Common myeloid progenitor, CD34-positive (primary cell): ENCODE results near the gene COCH. TPM values are rescaled to one million over a fixed set of nuclear protein-coding genes. Genes with fewer than 3 reads are reported as not detected.

ENCODE experiments used
- CTCF ChIA-PET: fragments of 350-600 bp; sonication (Branson Sonifier 250); formaldehyde crosslinking; loops from one replicate; lab custom pipeline; 2021; ENCODE audit warnings: antibody characterized with exemption; lab: Charles Lee
- POLR2A ChIA-PET: fragments of 350-600 bp; sonication (Branson Sonifier 250); formaldehyde crosslinking; loops from one replicate; lab custom pipeline; 2021; ENCODE audit warnings: antibody characterized with exemption; lab: Charles Lee
- DNase-seq, 3 donors: peaks; one replicate each; pipeline versions ENCODE4 v3.0.0 to v3.0.0-alpha.2; 2013
- H3K27ac ChIP-seq, 2 experiments: 1 replicate in 1 of 2; 2 replicates in 1 of 2; pipeline ENCODE4 v1.7.0; 2013; ENCODE audit warnings: inconsistent platforms in 2 of 2, low read length in 2 of 2, mild to moderate bottlenecking in 2 of 2, low read depth in 1 of 2, moderate library complexity in 1 of 2; ENCODE audit not compliant: severe bottlenecking in 2 of 2, insufficient read depth in 1 of 2, poor library complexity in 1 of 2
- H3K27me3 ChIP-seq, 5 experiments: replicated peaks in 2 of 5; 1 replicate in 3 of 5; 2 replicates in 2 of 5; pipeline versions ENCODE4 v1.6.1 to v1.7.0; 2013; ENCODE audit warnings: low read length in 4 of 5, mild to moderate bottlenecking in 2 of 5, moderate library complexity in 2 of 5, inconsistent platforms in 1 of 5; ENCODE audit not compliant: insufficient read depth in 5 of 5, control insufficient read depth in 4 of 5
- H3K36me3 ChIP-seq, 4 experiments: 1 replicate in 2 of 4; 2 replicates in 2 of 4; pipeline versions ENCODE4 v1.6.1 to v1.7.0; 2013; ENCODE audit warnings: low read length in 3 of 4, control low read depth in 1 of 4, mild to moderate bottlenecking in 1 of 4; ENCODE audit not compliant: control insufficient read depth in 4 of 4, insufficient read depth in 4 of 4
- H3K4me1 ChIP-seq, 4 experiments: 1 replicate in 3 of 4; 2 replicates in 1 of 4; pipeline versions ENCODE4 v1.6.1 to v1.7.1; 2013; ENCODE audit warnings: low read length in 3 of 4, mild to moderate bottlenecking in 3 of 4, control low read depth in 1 of 4, inconsistent platforms in 1 of 4, moderate library complexity in 1 of 4; ENCODE audit not compliant: control insufficient read depth in 4 of 4, insufficient read depth in 4 of 4; ENCODE audit errors: control extremely low read depth in 1 of 4
- H3K4me3 ChIP-seq, 7 experiments: 1 replicate in 4 of 7; 2 replicates in 3 of 7; pipeline versions ENCODE4 v1.5.1 to v1.7.0; 2013; ENCODE audit warnings: mild to moderate bottlenecking in 7 of 7, low read length in 6 of 7, moderate library complexity in 6 of 7, inconsistent platforms in 2 of 7, low read depth in 2 of 7, control low read depth in 1 of 7; ENCODE audit not compliant: insufficient read depth in 4 of 7, control insufficient read depth in 1 of 7; ENCODE audit errors: extremely low read depth in 1 of 7
- H3K9me3 ChIP-seq, 5 experiments: 1 replicate in 4 of 5; 2 replicates in 1 of 5; pipeline versions ENCODE4 v1.6.1 to v1.7.1; 2013; ENCODE audit warnings: low read length in 4 of 5, mild to moderate bottlenecking in 2 of 5, inconsistent platforms in 1 of 5, low read depth in 1 of 5, moderate library complexity in 1 of 5; ENCODE audit not compliant: control insufficient read depth in 4 of 5, insufficient read depth in 2 of 5; ENCODE audit errors: control extremely low read depth in 1 of 5
- WGBS: methylation state at CpG from one replicate; pipeline ENCODE4 v1.1.5; 2013; ENCODE audit not compliant: insufficient coverage; 5-methylcytosine and 5-hydroxymethylcytosine counted together
- polyA plus RNA-seq: library from polyadenylated mRNA; unstranded; fragments of 120-200 nt; gene quantifications from one replicate; pipeline ENCODE4 v1.2.1, GENCODE V29; 2013

The COCH gene
- polyA plus RNA-seq: 4.2 TPM

DNA sequence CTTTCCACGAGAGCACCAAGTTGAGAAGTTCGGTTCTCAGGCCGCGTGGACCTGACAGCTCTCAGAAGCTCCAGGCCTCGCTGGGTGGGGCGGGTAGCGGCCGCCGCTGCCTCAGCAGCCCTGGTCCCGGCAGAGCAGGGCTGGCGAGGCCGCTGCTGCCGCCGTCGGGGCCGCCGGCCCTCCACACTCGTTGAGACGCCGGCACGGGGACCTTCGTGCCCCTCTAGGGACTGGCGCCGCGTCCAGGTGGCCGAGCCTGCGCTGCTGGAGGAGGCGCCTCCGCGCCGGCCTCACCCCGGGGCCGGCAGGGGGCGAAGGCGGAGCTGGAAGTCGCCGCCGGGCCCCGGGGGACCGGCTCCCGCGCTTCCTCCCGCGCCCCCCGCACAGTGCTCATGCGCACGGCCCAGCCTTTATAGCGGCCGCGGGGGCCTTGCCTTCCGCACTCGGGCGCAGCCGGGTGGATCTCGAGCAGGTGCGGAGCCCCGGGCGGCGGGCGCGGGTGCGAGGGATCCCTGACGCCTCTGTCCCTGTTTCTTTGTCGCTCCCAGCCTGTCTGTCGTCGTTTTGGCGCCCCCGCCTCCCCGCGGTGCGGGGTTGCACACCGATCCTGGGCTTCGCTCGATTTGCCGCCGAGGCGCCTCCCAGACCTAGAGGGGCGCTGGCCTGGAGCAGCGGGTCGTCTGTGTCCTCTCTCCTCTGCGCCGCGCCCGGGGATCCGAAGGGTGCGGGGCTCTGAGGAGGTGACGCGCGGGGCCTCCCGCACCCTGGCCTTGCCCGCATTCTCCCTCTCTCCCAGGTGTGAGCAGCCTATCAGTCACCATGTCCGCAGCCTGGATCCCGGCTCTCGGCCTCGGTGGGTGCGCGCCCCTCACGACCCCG is at the start of gene COCH:
Gene COCH, plus strand, starts transcription at position 440 of the 879 bp plus-strand sequence. Its CDS starts 380 bp downstream, at position 820.
- Histone ChIP-seq H3K4me3 (peak within 1 kb of the TSS; percentile 4 to 78 (median 65)), H3K4me1 (peaks cover 2 to 19% (median 17%) of the 10 kb centered on the region in 4 experiments), H3K27me3 (peaks cover 15 to 60% (median 22%) of the 10 kb centered on the region in 5 experiments), H3K36me3 (no peaks in the 10 kb centered on the region), H3K27ac (no peak within 1 kb of the TSS), H3K9me3 (no peaks in the 10 kb centered on the region)
- CTCF ChIA-PET: interaction anchor here (1.4 kb wide), 1 partner anchor 16 kb away, joined by 3 read pairs; no protein-coding TSS in a partner anchor
- POLR2A ChIA-PET: no interaction called here
- 1% methylated on average over 99 of the region's 99 CpGs for WGBS
- DNase-seq: peak; percentile 28 to 56 (median 38)

DNA sequence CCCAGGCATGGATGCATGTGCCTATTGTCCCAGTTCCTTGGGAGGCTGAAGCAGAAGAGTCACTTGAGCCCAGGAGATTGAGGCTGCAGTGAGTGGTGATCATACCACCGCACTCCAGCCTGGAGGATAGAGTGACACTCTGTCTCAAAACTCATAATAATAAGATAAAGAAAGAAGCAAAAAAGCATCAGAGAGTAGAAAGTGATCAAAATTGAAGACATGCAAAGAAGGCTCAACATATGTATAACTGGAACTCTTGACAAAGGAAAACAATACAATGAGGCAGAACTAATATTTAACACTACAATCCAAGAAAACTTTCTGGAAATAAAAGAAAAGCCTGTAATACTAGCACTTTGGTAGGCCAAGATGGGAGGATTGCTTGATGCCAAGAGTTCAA is 48.3 kb upstream of the COCH start:
- H3K9me3 ChIP-seq: peaks cover 0 to 8% (median 3%) of the 10 kb centered on the region in 5 experiments
- ChIA-PET POLR2A (no interaction called here), CTCF (no interaction called here)
- H3K27ac ChIP-seq: no peak overlapping the region
- H3K4me1 ChIP-seq: no peaks in the 10 kb centered on the region
- no CpG with 5 or more reads among the region's 1 CpG for WGBS
- H3K27me3 ChIP-seq: no peaks in the 10 kb centered on the region
- peak; percentile 1 to 23 (median 14) for DNase-seq
- no peaks in the 10 kb centered on the region for H3K36me3 ChIP-seq
- H3K4me3 ChIP-seq: no peak overlapping the region

DNA sequence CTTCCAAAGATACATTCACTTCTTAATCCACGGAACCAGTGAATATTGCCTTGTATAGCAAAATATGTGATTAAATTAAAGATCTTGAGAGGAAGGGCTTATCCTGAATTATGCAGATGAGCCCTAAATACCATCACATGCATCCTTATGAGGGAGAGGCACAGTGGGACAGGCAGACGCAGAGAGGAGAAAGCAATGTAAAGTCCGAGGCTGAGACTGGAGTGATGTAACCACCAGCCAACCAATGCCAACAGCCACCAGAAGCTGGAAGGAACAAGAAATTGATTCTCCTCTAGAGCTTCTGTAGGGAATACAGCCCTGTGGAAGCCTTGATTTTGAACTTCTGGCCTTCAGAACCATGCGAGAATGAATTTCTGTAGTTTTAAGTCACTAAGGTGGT is 44.5 kb upstream of the COCH start:
- DNase-seq: no peak
- WGBS: 100% methylated on average over 2 of the region's 4 CpGs
- H3K4me3 ChIP-seq: no peak overlapping the region
- no peaks in the 10 kb centered on the region for H3K27me3 ChIP-seq
- CTCF ChIA-PET: no interaction called here
- H3K36me3 ChIP-seq: no peaks in the 10 kb centered on the region
- POLR2A ChIA-PET: no interaction called here
- H3K9me3 ChIP-seq: peaks cover 0 to 13% (median 9%) of the 10 kb centered on the region in 5 experiments
- H3K27ac ChIP-seq: no peak overlapping the region
- H3K4me1 ChIP-seq: no peaks in the 10 kb centered on the region

DNA sequence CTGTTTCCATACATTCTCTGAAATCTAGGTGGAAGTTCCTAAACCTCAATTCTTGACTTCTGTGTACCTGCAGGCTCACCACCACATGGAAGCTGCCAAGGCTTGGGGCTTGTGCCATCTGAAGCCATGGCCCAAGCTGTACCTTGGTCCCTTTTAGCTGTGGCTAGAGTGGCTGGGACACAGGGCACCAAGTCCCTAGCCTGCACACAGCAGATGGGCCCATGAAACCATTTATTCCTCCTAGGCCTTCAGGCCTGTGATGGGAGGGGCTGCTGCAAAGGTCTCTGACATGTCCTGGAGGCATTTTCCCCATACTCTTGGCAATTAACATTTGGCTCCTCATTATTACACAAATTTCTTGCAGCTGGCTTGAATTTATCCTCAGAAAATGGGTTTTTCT is 40.0 kb upstream of the COCH start:
- Histone ChIP-seq H3K9me3 (peaks cover 0 to 7% (median 5%) of the 10 kb centered on the region in 5 experiments), H3K27ac (no peak overlapping the region), H3K36me3 (no peaks in the 10 kb centered on the region), H3K4me1 (no peaks in the 10 kb centered on the region), H3K27me3 (no peaks in the 10 kb centered on the region), H3K4me3 (no peak overlapping the region)
- CTCF ChIA-PET: no interaction called here
- POLR2A ChIA-PET: no interaction called here
- DNase-seq: no peak

DNA sequence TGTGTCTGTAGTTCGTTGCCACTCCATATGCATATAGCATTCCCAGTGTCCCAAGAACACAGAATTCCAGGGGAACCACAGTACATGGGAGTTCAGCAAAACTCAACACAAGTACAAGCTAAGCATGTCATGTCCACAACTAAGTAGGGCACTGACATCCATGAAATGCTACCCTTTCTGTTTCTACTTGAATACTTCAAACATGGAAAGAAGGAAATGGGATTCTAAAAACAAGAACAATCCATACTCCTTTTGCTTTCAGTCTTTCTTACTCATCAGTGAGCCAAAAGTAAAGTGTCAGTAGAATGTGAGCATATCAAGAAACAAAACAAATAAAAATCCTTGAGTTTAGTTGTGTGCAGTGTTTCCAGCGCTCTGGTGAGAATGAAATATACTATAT is 36.0 kb upstream of the COCH start:
- POLR2A ChIA-PET: no interaction called here
- Histone ChIP-seq H3K27ac (no peak overlapping the region), H3K27me3 (no peaks in the 10 kb centered on the region), H3K4me1 (no peaks in the 10 kb centered on the region), H3K9me3 (peaks cover 0 to 7% (median 5%) of the 10 kb centered on the region in 5 experiments), H3K4me3 (no peak overlapping the region), H3K36me3 (no peaks in the 10 kb centered on the region)
- DNase-seq: no peak
- CTCF ChIA-PET: no interaction called here
- no CpG with 5 or more reads among the region's 2 CpGs for WGBS

DNA sequence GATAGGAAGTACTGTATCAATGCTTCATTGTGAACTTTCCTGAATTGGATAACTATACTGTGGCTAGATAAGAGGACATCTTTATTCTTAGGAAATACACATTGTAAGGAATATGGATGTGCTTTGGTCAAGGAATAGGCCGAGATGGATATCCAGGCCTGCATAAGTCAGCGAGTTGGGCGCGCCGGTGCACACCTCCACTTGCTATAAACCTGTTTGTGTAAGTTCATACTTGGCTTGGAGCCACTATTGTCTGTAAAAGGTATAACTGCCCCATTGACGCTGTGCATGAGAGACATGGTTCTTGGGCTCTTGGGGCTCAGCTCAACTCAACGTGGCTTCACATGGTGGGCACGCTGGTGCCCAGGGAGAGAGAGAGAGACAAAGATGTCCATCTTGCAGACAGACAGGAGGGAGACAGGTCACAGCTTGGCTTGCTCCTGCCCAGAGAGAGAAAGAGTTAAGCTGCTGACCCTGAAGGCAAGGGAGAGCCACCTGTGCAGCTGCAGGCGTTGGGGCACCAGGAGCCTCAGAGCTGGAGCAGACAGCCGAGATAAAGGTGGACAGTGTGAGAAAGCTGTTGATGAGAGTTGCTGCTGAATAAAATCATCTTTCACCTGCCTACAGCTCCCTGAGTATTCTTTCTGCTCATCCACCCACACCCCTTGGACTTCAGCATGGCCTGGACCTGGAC is 34.1 kb upstream of the COCH start:
- ChIA-PET CTCF (no interaction called here), POLR2A (no interaction called here)
- H3K36me3 ChIP-seq: no peaks in the 10 kb centered on the region
- H3K27me3 ChIP-seq: no peaks in the 10 kb centered on the region
- peaks cover 0 to 2% (median 0%) of the 10 kb centered on the region in 5 experiments for H3K9me3 ChIP-seq
- 97% methylated on average over 7 of the region's 10 CpGs for WGBS
- H3K4me1 ChIP-seq: no peaks in the 10 kb centered on the region
- H3K4me3 ChIP-seq: no peak overlapping the region
- no peak for DNase-seq
- no peak overlapping the region for H3K27ac ChIP-seq

DNA sequence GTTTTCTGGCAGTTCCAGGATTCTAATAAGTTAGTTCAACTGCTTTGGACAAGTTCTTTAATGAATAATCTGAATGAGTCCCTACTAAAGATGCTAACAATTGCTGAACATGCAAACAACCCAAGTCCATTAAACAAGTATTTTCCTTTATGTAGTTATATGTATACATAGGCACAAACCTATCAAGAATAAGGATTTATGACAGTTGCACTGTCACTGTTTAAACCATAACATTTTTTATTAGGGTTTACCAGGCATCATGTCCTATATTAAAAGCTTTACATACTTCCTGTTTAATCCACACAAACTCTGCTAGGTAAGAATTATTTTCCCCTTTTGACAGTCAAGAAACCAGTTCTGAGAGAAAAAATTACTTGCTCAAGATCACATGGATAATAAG is 31.9 kb upstream of the COCH start:
- CTCF ChIA-PET: no interaction called here
- Histone ChIP-seq H3K9me3 (peaks cover 0 to 2% (median 0%) of the 10 kb centered on the region in 5 experiments), H3K36me3 (no peaks in the 10 kb centered on the region), H3K27ac (no peak overlapping the region), H3K27me3 (no peaks in the 10 kb centered on the region), H3K4me3 (no peak overlapping the region), H3K4me1 (no peaks in the 10 kb centered on the region)
- no peak for DNase-seq
- POLR2A ChIA-PET: no interaction called here
